GM12878 (cell line): ENCODE data around the gene ATP10A. TPM values are rescaled to one million over a fixed set of nuclear protein-coding genes. Genes with fewer than 3 reads are reported as not detected.

Experiments
- CUX1 ChIP-seq: IDR thresholded peaks from 2 replicates; pipeline ENCODE4 v1.6.1; 2012; ENCODE audit warnings: improper control_type of control experiment, low read depth, low read length; ENCODE audit not compliant: insufficient replicate concordance
- E4F1 ChIP-seq: fragments of 450-650 bp; IDR thresholded peaks from 2 replicates; pipeline ENCODE4 v1.6.1; 2018; ENCODE audit warnings: borderline replicate concordance, mild to moderate bottlenecking; ENCODE audit not compliant: partially characterized antibody
- PAX8 ChIP-seq: fragments of 450-650 bp; IDR thresholded peaks from 2 replicates; pipeline ENCODE4 v1.6.1; 2017; ENCODE audit warnings: mild to moderate bottlenecking, moderate library complexity
- polyA plus RNA-seq, 11 experiments: library from polyadenylated mRNA; depleted of rRNA in 4 of 11; unstranded in 6 of 11; stranded (reverse) in 5 of 11; fragments of >200 nt; fragmentation: Nextera tagmentation in 4 of 11; fragmentation: Illumina TruSeq in 1 of 11; extraction: Ambion mirVana in 4 of 11; extraction: Trizol in 1 of 11; gene quantifications; 1 replicate in 1 of 11; 2 replicates in 10 of 11; pipeline versions ENCODE4 v1.2.1 to v1.2.3, GENCODE V29; 2011 to 2016; ENCODE audit warnings: inconsistent platforms in 2 of 11, missing spikeins in 2 of 11, low read depth in 1 of 11
- total RNA-seq, 4 experiments: library from RNA; depleted of rRNA in 3 of 4; stranded (reverse); fragments of >200 nt in 3 of 4; fragmentation: Illumina TruSeq in 1 of 4; extraction: Trizol in 1 of 4; gene quantifications; 2 replicates each; pipeline versions ENCODE4 v1.2.1 to v1.2.3, GENCODE V29; 2013 to 2021

Gene ATP10A
- total and polyA plus RNA-seq, 10 of the 15 experiments (the other 5 are each of a cell fraction or from before 2014, with no cell fraction given), result 0.04 to 1.5 (median 0.31) TPM; not detected in 2

GRCh38 chr15:25735550-25736384, 127.4 kb downstream of the ATP10A start (continued):
- no peak for TF ChIP-seq PAX8
- no peak for TF ChIP-seq E4F1
- TF ChIP-seq CUX1, result no peak
- TF ChIP-seq, all 136 proteins: peak for 0
